Natural killer cell (primary cell): ENCODE data around the gene PYROXD2. TPM values are rescaled to one million over a fixed set of nuclear protein-coding genes. Genes with fewer than 3 reads are reported as not detected.

Experiments
- ATAC-seq, 3 donors: fragments of 150-1000 bp in 2 of 3; fragments of 200-7000 bp in 1 of 3; cut with Tn5 transposase; 1 replicate in 1 of 3; 2 replicates in 2 of 3; pipeline ENCODE4 v1.10.0; 2021; ENCODE audit warnings: mild to moderate bottlenecking in 2 of 3, moderate library complexity in 2 of 3
- DNase-seq, 2 donors: peaks; one replicate each; pipeline versions ENCODE4 v3.0.0 to v3.0.0-alpha.2; 2013 to 2021; ENCODE audit warnings: mixed read lengths in 1 of 2
- H3K27ac ChIP-seq: one replicate; pipeline ENCODE4 v1.5.1; 2013; ENCODE audit warnings: mild to moderate bottlenecking, low read length
- H3K27me3 ChIP-seq: one replicate; pipeline ENCODE4 v1.6.1; 2013; ENCODE audit warnings: low read length; ENCODE audit not compliant: control insufficient read depth, insufficient read depth
- H3K36me3 ChIP-seq: one replicate; pipeline ENCODE4 v1.6.1; 2013; ENCODE audit warnings: low read length; ENCODE audit not compliant: control insufficient read depth, insufficient read depth
- H3K4me1 ChIP-seq: one replicate; pipeline ENCODE4 v1.6.1; 2013; ENCODE audit warnings: low read length; ENCODE audit not compliant: control insufficient read depth, insufficient read depth
- H3K4me3 ChIP-seq: one replicate; pipeline ENCODE4 v1.5.1; 2013; ENCODE audit warnings: low read length
- H3K9me3 ChIP-seq: one replicate; pipeline ENCODE4 v1.6.1; 2013; ENCODE audit warnings: low read length; ENCODE audit not compliant: control insufficient read depth, insufficient read depth
- H3K27ac Mint-ChIP-seq, 2 donors: one replicate each; pipeline ENCODE4 v1.8.0; 2022; ENCODE audit warnings: mild to moderate bottlenecking in 2 of 2, mixed read lengths in 2 of 2, moderate library complexity in 1 of 2
- H3K27me3 Mint-ChIP-seq, 2 donors: one replicate each; pipeline ENCODE4 v1.8.0; 2022; ENCODE audit warnings: low read depth in 2 of 2, mixed read lengths in 2 of 2
- H3K36me3 Mint-ChIP-seq: one replicate; pipeline ENCODE4 v1.8.0; 2022; ENCODE audit warnings: mixed read lengths
- H3K4me1 Mint-ChIP-seq, 2 donors: one replicate each; pipeline ENCODE4 v1.8.0; 2022; ENCODE audit warnings: mixed read lengths in 2 of 2
- H3K4me3 Mint-ChIP-seq: one replicate; pipeline ENCODE4 v1.8.0; 2022; ENCODE audit warnings: mild to moderate bottlenecking, moderate library complexity, mixed read lengths
- H3K9me3 Mint-ChIP-seq, 2 donors: one replicate each; pipeline ENCODE4 v1.8.0; 2022; ENCODE audit warnings: mixed read lengths in 2 of 2
- WGBS: methylation state at CpG from one replicate; pipeline ENCODE4 v1.1.7; 2013; ENCODE audit warnings: missing lambda C conversion rate; ENCODE audit not compliant: insufficient coverage; 5-methylcytosine and 5-hydroxymethylcytosine counted together
- intact Hi-C: fragments of 100-400 bp; cut with micrococcal nuclease; formaldehyde crosslinking; loops from one replicate; pipeline ENCODE4 v1.14.2; 2022
- total RNA-seq, 4 donors: library from RNA; stranded (reverse); fragments of 120-200 nt in 1 of 4; gene quantifications; one replicate each; pipeline versions ENCODE4 v1.2.3 to v1.2.4, GENCODE V29; 2013 to 2022
- TF ChIP-seq, protein P1 (sequence below): fragments of 200-600 bp; IDR thresholded peaks from one replicate; pipeline ENCODE4 v1.8.0; 2022; ENCODE audit warnings: antibody characterized with exemption

Gene PYROXD2
- total RNA-seq, 3 donors from 2014 or later (not counting 1 experiment from before 2014, with no cell fraction given) = 20.8 to 28.2 (median 28.0) TPM

DNA sequence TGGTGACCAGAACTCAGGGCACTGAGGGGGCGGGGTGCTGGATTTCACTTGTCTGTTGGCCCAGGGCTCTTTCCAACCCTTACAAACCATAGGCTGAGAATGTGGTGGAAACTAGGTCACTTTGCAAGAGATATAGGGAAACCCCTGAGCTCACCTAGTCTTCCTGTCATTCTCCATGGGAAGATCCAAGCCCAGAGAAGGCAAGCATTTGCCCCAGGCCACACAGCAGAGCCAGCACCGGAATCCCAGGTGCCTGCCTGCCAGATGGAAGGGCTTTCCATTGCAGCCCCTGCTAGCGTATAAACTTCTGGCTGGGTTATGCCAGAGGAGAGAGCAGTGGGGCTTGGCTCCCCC lies 427 bp downstream of the PYROXD2 start:
- Histone ChIP-seq H3K36me3 (peaks cover 24% of the 10 kb centered on the region), H3K27me3 (no peaks in the 10 kb centered on the region), H3K9me3 (no peaks in the 10 kb centered on the region), H3K4me3 (peak overlapping the region; percentile 54), H3K4me1 (peaks cover 18% of the 10 kb centered on the region), H3K27ac (peak overlapping the region; percentile 53)
- H3K9me3 Mint-ChIP-seq = no peaks in the 10 kb centered on the region
- peak overlapping the region; percentile 98 for H3K4me3 Mint-ChIP-seq
- intact Hi-C loops = no loop called here
- H3K27me3 Mint-ChIP-seq = no peaks in the 10 kb centered on the region
- WGBS = 40% methylated on average over 2 of the region's 3 CpGs
- no peak for DNase-seq
- peaks cover 12 to 23% of the 10 kb centered on the region in 2 donors for H3K4me1 Mint-ChIP-seq
- TF ChIP-seq, protein P1, sequence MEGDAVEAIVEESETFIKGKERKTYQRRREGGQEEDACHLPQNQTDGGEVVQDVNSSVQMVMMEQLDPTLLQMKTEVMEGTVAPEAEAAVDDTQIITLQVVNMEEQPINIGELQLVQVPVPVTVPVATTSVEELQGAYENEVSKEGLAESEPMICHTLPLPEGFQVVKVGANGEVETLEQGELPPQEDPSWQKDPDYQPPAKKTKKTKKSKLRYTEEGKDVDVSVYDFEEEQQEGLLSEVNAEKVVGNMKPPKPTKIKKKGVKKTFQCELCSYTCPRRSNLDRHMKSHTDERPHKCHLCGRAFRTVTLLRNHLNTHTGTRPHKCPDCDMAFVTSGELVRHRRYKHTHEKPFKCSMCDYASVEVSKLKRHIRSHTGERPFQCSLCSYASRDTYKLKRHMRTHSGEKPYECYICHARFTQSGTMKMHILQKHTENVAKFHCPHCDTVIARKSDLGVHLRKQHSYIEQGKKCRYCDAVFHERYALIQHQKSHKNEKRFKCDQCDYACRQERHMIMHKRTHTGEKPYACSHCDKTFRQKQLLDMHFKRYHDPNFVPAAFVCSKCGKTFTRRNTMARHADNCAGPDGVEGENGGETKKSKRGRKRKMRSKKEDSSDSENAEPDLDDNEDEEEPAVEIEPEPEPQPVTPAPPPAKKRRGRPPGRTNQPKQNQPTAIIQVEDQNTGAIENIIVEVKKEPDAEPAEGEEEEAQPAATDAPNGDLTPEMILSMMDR = no peak
- peaks cover 2% of the 10 kb centered on the region for H3K36me3 Mint-ChIP-seq
- H3K27ac Mint-ChIP-seq = peak overlapping the region; percentile 83 to 96
- peak in 1 of 3 donors; percentile 2 for ATAC-seq

- peaks cover 12 to 28% of the 10 kb centered on the region in 2 donors for H3K4me1 Mint-ChIP-seq
Observed at GRCh38 chr10:98411768-98412167, 3.2 kb downstream of the PYROXD2 start.

DNA sequence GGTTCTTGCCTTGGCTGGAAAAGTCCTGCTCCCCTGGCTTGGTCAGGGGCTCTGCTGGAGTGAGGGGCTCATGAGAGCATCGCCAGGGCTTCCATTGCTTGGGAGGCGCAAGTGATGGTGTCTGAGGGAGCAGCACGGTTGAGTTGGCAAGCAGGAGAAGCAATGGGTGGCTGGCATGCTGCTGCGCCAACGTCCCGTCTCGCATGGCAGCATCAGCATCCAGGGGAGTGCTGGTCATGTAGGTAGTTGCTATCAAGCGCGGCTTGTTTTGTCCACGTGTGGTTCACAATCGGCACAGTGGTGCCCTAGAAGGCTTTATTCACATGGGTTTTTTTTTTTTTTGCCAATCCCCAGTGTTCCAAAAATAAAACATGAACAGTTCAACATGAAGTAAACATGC lies 3.8 kb downstream of the PYROXD2 start:
- H3K27ac Mint-ChIP-seq = no peak overlapping the region
- intact Hi-C loops = no loop called here
- no peak for ATAC-seq

More at GRCh38 chr10:98411768-98412167, 3.2 kb downstream of the PYROXD2 start:
- Mint-ChIP-seq H3K36me3 (no peaks in the 10 kb centered on the region), H3K27me3 (no peaks in the 10 kb centered on the region), H3K9me3 (no peaks in the 10 kb centered on the region), H3K27ac (no peak overlapping the region), H3K4me3 (no peak overlapping the region)
- Histone ChIP-seq H3K27me3 (no peaks in the 10 kb centered on the region), H3K4me1 (peaks cover 18% of the 10 kb centered on the region), H3K27ac (no peak overlapping the region), H3K36me3 (peaks cover 2% of the 10 kb centered on the region), H3K9me3 (no peaks in the 10 kb centered on the region), H3K4me3 (no peak overlapping the region)
- 100% methylated on average over 1 of the region's 1 CpG for WGBS
- intact Hi-C loops = no loop called here
- DNase-seq (no peak), ATAC-seq (no peak)
- TF ChIP-seq, protein P1 = no peak

More for the DNA sequence above, 3.8 kb downstream of the PYROXD2 start:
- Histone ChIP-seq H3K27me3 (no peaks in the 10 kb centered on the region), H3K9me3 (no peaks in the 10 kb centered on the region), H3K4me1 (peaks cover 18% of the 10 kb centered on the region), H3K36me3 (no peaks in the 10 kb centered on the region), H3K4me3 (no peak overlapping the region), H3K27ac (no peak overlapping the region)
- H3K4me3 Mint-ChIP-seq = no peak overlapping the region
- no peaks in the 10 kb centered on the region for H3K9me3 Mint-ChIP-seq
- no peak for DNase-seq
- WGBS = 98% methylated on average over 11 of the region's 11 CpGs
- peaks cover 12 to 28% of the 10 kb centered on the region in 2 donors for H3K4me1 Mint-ChIP-seq
- TF ChIP-seq, protein P1 = no peak
- no peaks in the 10 kb centered on the region for H3K36me3 Mint-ChIP-seq
- H3K27me3 Mint-ChIP-seq = no peaks in the 10 kb centered on the region
